ENCODE results near the gene ZBTB37. TPM values are rescaled to one million over a fixed set of nuclear protein-coding genes. Genes with fewer than 3 reads are reported as not detected.

The ZBTB37 gene
- total and polyA plus RNA-seq, 7 donors: 1.0 to 8.2 (median 5.5) TPM

GRCh38 chr1:173903827-173904531 lies 35.8 kb downstream of the ZBTB37 start:
- Histone ChIP-seq H3K27me3 (ENCODE audit: insufficient read depth in 3 of 3, low read length in 2 of 3) (no peaks in the 10 kb centered on the region), H3K36me3 (ENCODE audit: insufficient read depth in 1 of 2, low read depth in 1 of 2) (peaks cover 0 to 3% of the 10 kb centered on the region in 2 donors), H3K4me3 (no peak overlapping the region), H3K9me3 (no peaks in the 10 kb centered on the region), H3K27ac (no peak overlapping the region), H3K4me1 (no peaks in the 10 kb centered on the region)
- DNase-seq: no peak
- intact Hi-C loops (cut with DNase I): no loop called here
- ATAC-seq: no peak
- TF ChIP-seq, protein P1, sequence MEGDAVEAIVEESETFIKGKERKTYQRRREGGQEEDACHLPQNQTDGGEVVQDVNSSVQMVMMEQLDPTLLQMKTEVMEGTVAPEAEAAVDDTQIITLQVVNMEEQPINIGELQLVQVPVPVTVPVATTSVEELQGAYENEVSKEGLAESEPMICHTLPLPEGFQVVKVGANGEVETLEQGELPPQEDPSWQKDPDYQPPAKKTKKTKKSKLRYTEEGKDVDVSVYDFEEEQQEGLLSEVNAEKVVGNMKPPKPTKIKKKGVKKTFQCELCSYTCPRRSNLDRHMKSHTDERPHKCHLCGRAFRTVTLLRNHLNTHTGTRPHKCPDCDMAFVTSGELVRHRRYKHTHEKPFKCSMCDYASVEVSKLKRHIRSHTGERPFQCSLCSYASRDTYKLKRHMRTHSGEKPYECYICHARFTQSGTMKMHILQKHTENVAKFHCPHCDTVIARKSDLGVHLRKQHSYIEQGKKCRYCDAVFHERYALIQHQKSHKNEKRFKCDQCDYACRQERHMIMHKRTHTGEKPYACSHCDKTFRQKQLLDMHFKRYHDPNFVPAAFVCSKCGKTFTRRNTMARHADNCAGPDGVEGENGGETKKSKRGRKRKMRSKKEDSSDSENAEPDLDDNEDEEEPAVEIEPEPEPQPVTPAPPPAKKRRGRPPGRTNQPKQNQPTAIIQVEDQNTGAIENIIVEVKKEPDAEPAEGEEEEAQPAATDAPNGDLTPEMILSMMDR (IDR thresholded peaks at IDR 0.05): no peak
- WGBS, 3 donors: 79 to 86% (median 81%) methylated on average over 6 of the region's 6 CpGs

- Histone ChIP-seq H3K27ac (no peak overlapping the region), H3K4me1 (no peaks in the 10 kb centered on the region), H3K27me3 (ENCODE audit: insufficient read depth in 3 of 3, low read length in 2 of 3) (no peaks in the 10 kb centered on the region), H3K36me3 (ENCODE audit: insufficient read depth in 1 of 2, low read depth in 1 of 2) (no peaks in the 10 kb centered on the region), H3K4me3 (no peak overlapping the region), H3K9me3 (no peaks in the 10 kb centered on the region)
- no peak for DNase-seq
- 88 to 98% (median 94%) methylated on average over 3 of the region's 3 CpGs for WGBS, 3 donors
- no peak for ATAC-seq
- TF ChIP-seq, protein P1 (IDR thresholded peaks at IDR 0.05): no peak
- intact Hi-C loops (cut with DNase I): no loop called here
Observed at GRCh38 chr1:173913111-173913510, 44.9 kb downstream of the ZBTB37 start.

DNA sequence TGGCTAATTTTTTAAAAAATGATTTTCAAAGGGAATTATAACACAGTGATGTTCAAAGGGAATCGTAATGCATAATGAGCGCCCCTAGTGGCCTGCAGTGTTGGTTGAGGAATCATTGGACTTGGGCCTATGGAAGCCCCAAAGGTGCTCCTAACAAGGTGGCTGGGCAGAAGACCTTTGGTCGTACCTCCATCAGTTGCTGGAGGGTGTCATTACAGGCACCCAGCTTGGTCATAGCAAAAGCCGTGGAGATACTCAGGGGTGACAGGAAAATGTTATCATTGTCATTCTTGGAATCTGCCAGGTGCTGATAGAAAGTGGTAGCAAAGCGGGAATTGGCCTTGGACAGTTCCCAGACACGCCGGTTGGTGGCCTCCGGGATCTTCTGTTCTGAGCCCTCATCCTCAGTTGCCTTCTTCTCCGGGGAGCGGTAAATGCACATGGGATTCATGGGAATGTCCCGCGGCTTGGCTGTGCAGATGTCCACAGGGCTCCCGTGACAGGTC lies 46.2 kb downstream of the ZBTB37 start:
- Histone ChIP-seq H3K36me3 (ENCODE audit: insufficient read depth in 1 of 2, low read depth in 1 of 2) (no peaks in the 10 kb centered on the region), H3K27ac (no peak overlapping the region), H3K4me1 (no peaks in the 10 kb centered on the region), H3K4me3 (no peak overlapping the region), H3K27me3 (ENCODE audit: insufficient read depth in 3 of 3, low read length in 2 of 3) (no peaks in the 10 kb centered on the region), H3K9me3 (no peaks in the 10 kb centered on the region)
- TF ChIP-seq, protein P1 (IDR thresholded peaks at IDR 0.05): no peak
- ATAC-seq: no peak
- intact Hi-C loops (cut with DNase I): no loop called here
- WGBS, 3 donors: 82 to 87% (median 84%) methylated on average over 13 of the region's 13 CpGs
- no peak for DNase-seq

DNA sequence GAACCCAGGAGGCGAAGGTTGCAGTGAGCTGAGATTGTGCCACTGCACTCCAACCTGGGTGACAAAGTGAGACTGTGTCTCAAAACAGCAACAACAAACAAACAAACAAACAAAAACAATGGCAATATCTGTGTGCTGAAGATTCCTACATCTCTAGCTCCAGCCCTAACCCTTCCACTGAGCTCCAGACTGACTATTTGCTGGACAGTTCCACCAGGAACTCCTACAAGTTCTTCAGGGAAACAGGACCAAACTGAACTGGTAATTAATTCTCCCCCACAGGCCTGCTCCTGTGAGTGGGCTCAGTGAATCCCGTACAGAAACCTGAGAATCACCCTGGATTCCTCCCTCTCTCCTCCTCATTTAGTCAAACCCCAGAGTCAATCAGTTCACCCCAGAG lies 47.4 kb downstream of the ZBTB37 start:
- WGBS, 3 donors: 67 to 73% (median 68%) methylated on average over 2 of the region's 2 CpGs
- no peak for ATAC-seq
- Histone ChIP-seq H3K4me3 (no peak overlapping the region), H3K27me3 (ENCODE audit: insufficient read depth in 3 of 3, low read length in 2 of 3) (no peaks in the 10 kb centered on the region), H3K9me3 (no peaks in the 10 kb centered on the region), H3K36me3 (ENCODE audit: insufficient read depth in 1 of 2, low read depth in 1 of 2) (no peaks in the 10 kb centered on the region), H3K27ac (no peak overlapping the region), H3K4me1 (no peaks in the 10 kb centered on the region)
- TF ChIP-seq, protein P1 (IDR thresholded peaks at IDR 0.05): no peak
- intact Hi-C loops (cut with DNase I): no loop called here
- no peak for DNase-seq

GRCh38 chr1:173916667-173917066 lies 48.5 kb downstream of the ZBTB37 start:
- Histone ChIP-seq H3K4me1 (no peaks in the 10 kb centered on the region), H3K9me3 (no peaks in the 10 kb centered on the region), H3K4me3 (no peak overlapping the region), H3K27ac (no peak overlapping the region), H3K36me3 (ENCODE audit: insufficient read depth in 1 of 2, low read depth in 1 of 2) (no peaks in the 10 kb centered on the region), H3K27me3 (ENCODE audit: insufficient read depth in 3 of 3, low read length in 2 of 3) (no peaks in the 10 kb centered on the region)
- TF ChIP-seq, protein P1 (IDR thresholded peaks at IDR 0.05): no peak
- intact Hi-C loops (cut with DNase I): no loop called here
- DNase-seq (no peak), ATAC-seq (no peak)
- WGBS, 3 donors: 71 to 77% (median 75%) methylated on average over 4 of the region's 4 CpGs
